Trophoblast cell (in vitro differentiated cells and primary cell): ENCODE data around the gene ADNP2. TPM values are rescaled to one million over a fixed set of nuclear protein-coding genes. Genes with fewer than 3 reads are reported as not detected.
A peak's percentile ranks its signal among the peaks of the same experiment; 100 is the strongest.

Source experiments
- DNase-seq, 2 donors: peaks; one replicate each; pipeline ENCODE4 v3.0.0-alpha.2; 2016
- H2AFZ ChIP-seq: 2 replicates; pipeline ENCODE4 v1.6.1; 2013; ENCODE audit warnings: low read length, moderate library complexity, mild to moderate bottlenecking; ENCODE audit not compliant: insufficient read depth, poor library complexity
- H2AK5ac ChIP-seq: 2 replicates; pipeline ENCODE4 v1.6.1; 2013; ENCODE audit warnings: mild to moderate bottlenecking, low read length
- H2BK120ac ChIP-seq: 2 replicates; pipeline ENCODE4 v1.6.1; 2013; ENCODE audit warnings: low read length, mild to moderate bottlenecking, moderate library complexity; ENCODE audit not compliant: insufficient read depth, poor library complexity
- H2BK12ac ChIP-seq: 2 replicates; pipeline ENCODE4 v1.6.1; 2013; ENCODE audit warnings: mild to moderate bottlenecking, low read length, moderate library complexity
- H2BK5ac ChIP-seq: 2 replicates; pipeline ENCODE4 v1.6.1; 2013; ENCODE audit warnings: low read length, low read depth, moderate library complexity, mild to moderate bottlenecking; ENCODE audit not compliant: poor library complexity
- H3K14ac ChIP-seq: 2 replicates; pipeline ENCODE4 v1.6.1; 2013; ENCODE audit warnings: mild to moderate bottlenecking, low read length
- H3K18ac ChIP-seq: 2 replicates; pipeline ENCODE4 v1.6.1; 2013; ENCODE audit warnings: mild to moderate bottlenecking, low read length
- H3K23ac ChIP-seq: 2 replicates; pipeline ENCODE4 v1.6.1; 2013; ENCODE audit warnings: low read length
- H3K27ac ChIP-seq: 2 replicates; pipeline ENCODE4 v1.5.1; 2013; ENCODE audit warnings: low read depth, mild to moderate bottlenecking, inconsistent platforms, low read length, moderate library complexity
- H3K27me3 ChIP-seq: 2 replicates; pipeline ENCODE4 v1.6.1; 2013; ENCODE audit warnings: inconsistent platforms, mild to moderate bottlenecking, low read length, moderate library complexity; ENCODE audit not compliant: insufficient read depth
- H3K36me3 ChIP-seq, 2 experiments: 1 replicate in 1 of 2; 2 replicates in 1 of 2; pipeline ENCODE4 v1.6.1; 2013; ENCODE audit warnings: low read length in 2 of 2, mild to moderate bottlenecking in 2 of 2, moderate library complexity in 1 of 2; ENCODE audit not compliant: insufficient read depth in 2 of 2, control insufficient read depth in 1 of 2
- H3K4ac ChIP-seq: 2 replicates; pipeline ENCODE4 v1.6.1; 2013; ENCODE audit warnings: low read depth, mild to moderate bottlenecking, low read length, moderate library complexity
- H3K4me1 ChIP-seq, 2 experiments: 1 replicate in 1 of 2; 2 replicates in 1 of 2; pipeline ENCODE4 v1.6.1; 2013; ENCODE audit warnings: low read length in 2 of 2, mild to moderate bottlenecking in 2 of 2, moderate library complexity in 1 of 2; ENCODE audit not compliant: insufficient read depth in 2 of 2, control insufficient read depth in 1 of 2
- H3K4me2 ChIP-seq: 2 replicates; pipeline ENCODE4 v1.6.1; 2013; ENCODE audit warnings: inconsistent platforms, mild to moderate bottlenecking, low read length, moderate library complexity
- H3K4me3 ChIP-seq: 2 replicates; pipeline ENCODE4 v1.5.1; 2013; ENCODE audit warnings: mild to moderate bottlenecking, low read depth, low read length, inconsistent platforms
- H3K79me1 ChIP-seq: one replicate; pipeline ENCODE4 v1.6.1; 2013; ENCODE audit warnings: low read length
- H3K79me2 ChIP-seq: 2 replicates; pipeline ENCODE4 v1.6.1; 2013; ENCODE audit warnings: low read length, mild to moderate bottlenecking; ENCODE audit not compliant: control insufficient read depth, insufficient read depth, poor library complexity
- H3K9ac ChIP-seq: 2 replicates; pipeline ENCODE4 v1.6.1; 2013; ENCODE audit warnings: mild to moderate bottlenecking, low read length
- H3K9me3 ChIP-seq: 2 replicates; pipeline ENCODE4 v1.6.1; 2013; ENCODE audit warnings: low read depth, mild to moderate bottlenecking, control low read depth, inconsistent platforms, low read length; ENCODE audit not compliant: insufficient read depth
- H4K12ac ChIP-seq: 2 replicates; pipeline ENCODE4 v1.6.1; 2013; ENCODE audit warnings: low read depth, mild to moderate bottlenecking, low read length, moderate library complexity
- H4K8ac ChIP-seq: 2 replicates; pipeline ENCODE4 v1.6.1; 2013; ENCODE audit warnings: low read depth, mild to moderate bottlenecking, low read length, moderate library complexity
- H4K91ac ChIP-seq: one replicate; pipeline ENCODE4 v1.6.1; 2013; ENCODE audit warnings: low read depth, mild to moderate bottlenecking, low read length, moderate library complexity
- WGBS: extraction: QIAGEN DNeasy Blood & Tissue Kit; methylation state at CpG from one replicate; pipeline ENCODE4 v1.1.7; 2013; ENCODE audit warnings: missing lambda C conversion rate; ENCODE audit not compliant: insufficient read length, insufficient coverage; ENCODE audit errors: extremely low coverage; 5-methylcytosine and 5-hydroxymethylcytosine counted together
- polyA plus RNA-seq: library from polyadenylated mRNA; stranded (reverse); fragments of 200-250 nt; gene quantifications from 2 replicates; pipeline ENCODE4 v1.2.3, GENCODE V29; 2013

Gene ADNP2
- polyA plus RNA-seq: 13.6 and 13.8 TPM in 2 replicates

GRCh38 chr18:80108739-80109675 is at the start of gene ADNP2:
Gene ADNP2 (plus strand): TSS chr18:80109262. CDS start chr18:80117543, 8,281 bp downstream.
- Histone ChIP-seq H3K9ac (peak within 1 kb of the TSS; percentile 90), H3K4me1 (peaks cover 14 to 22% of the 10 kb centered on the region in 2 experiments), H2BK12ac (peak within 1 kb of the TSS; percentile 38), H3K23ac (no peak within 1 kb of the TSS), H2AFZ (peak within 1 kb of the TSS; percentile 86), H2BK5ac (peak within 1 kb of the TSS; percentile 37), H3K4me2 (peak within 1 kb of the TSS; percentile 76), H4K91ac (peak within 1 kb of the TSS; percentile 97), H3K18ac (peak within 1 kb of the TSS; percentile 96), H3K79me1 (peaks cover 10% of the 10 kb centered on the region), H2AK5ac (no peak within 1 kb of the TSS), H3K27me3 (no peaks in the 10 kb centered on the region), H3K14ac (peak within 1 kb of the TSS; percentile 96), H3K4ac (peak within 1 kb of the TSS; percentile 47), H3K4me3 (peak within 1 kb of the TSS; percentile 85), H3K27ac (no peak within 1 kb of the TSS), H2BK120ac (peak within 1 kb of the TSS; percentile 76), H3K79me2 (peaks cover 11% of the 10 kb centered on the region), H3K36me3 (no peaks in the 10 kb centered on the region), H4K12ac (peak within 1 kb of the TSS; percentile 86), H3K9me3 (peaks cover 2% of the 10 kb centered on the region), H4K8ac (peak within 1 kb of the TSS; percentile 87)
- peak; percentile 89 to 94 for DNase-seq
- no CpG with 5 or more reads among the region's 76 CpGs for WGBS

GRCh38 chr18:80059945-80060344 is 49.1 kb upstream of the ADNP2 start:
- H3K9ac ChIP-seq: no peak overlapping the region
- H2BK5ac ChIP-seq: no peak overlapping the region
- no peaks in the 10 kb centered on the region for H3K4me1 ChIP-seq
- no peaks in the 10 kb centered on the region for H3K36me3 ChIP-seq
- H3K18ac ChIP-seq: no peak overlapping the region
- no peak overlapping the region for H3K4ac ChIP-seq
- H4K12ac ChIP-seq: no peak overlapping the region
- H3K79me2 ChIP-seq: no peaks in the 10 kb centered on the region
- peaks cover 18% of the 10 kb centered on the region for H3K9me3 ChIP-seq
- H2AK5ac ChIP-seq: no peak overlapping the region
- H3K23ac ChIP-seq: no peak overlapping the region
- no peak overlapping the region for H3K14ac ChIP-seq
- H3K79me1 ChIP-seq: no peaks in the 10 kb centered on the region
- H2BK12ac ChIP-seq: no peak overlapping the region
- H2AFZ ChIP-seq: no peak overlapping the region
- H4K8ac ChIP-seq: no peak overlapping the region
- no CpG with 5 or more reads among the region's 6 CpGs for WGBS
- DNase-seq: no peak
- H4K91ac ChIP-seq: no peak overlapping the region
- no peak overlapping the region for H3K4me3 ChIP-seq
- no peak overlapping the region for H3K27ac ChIP-seq
- H2BK120ac ChIP-seq: no peak overlapping the region
- H3K27me3 ChIP-seq: no peaks in the 10 kb centered on the region
- no peak overlapping the region for H3K4me2 ChIP-seq

- H3K79me2 ChIP-seq: no peaks in the 10 kb centered on the region
- H3K14ac ChIP-seq: no peak overlapping the region
- no peak overlapping the region for H2AK5ac ChIP-seq
- H3K18ac ChIP-seq: no peak overlapping the region
- H3K4ac ChIP-seq: no peak overlapping the region
- no peak overlapping the region for H3K27ac ChIP-seq
- H3K23ac ChIP-seq: no peak overlapping the region
- no peaks in the 10 kb centered on the region for H3K4me1 ChIP-seq
- no CpG with 5 or more reads among the region's 9 CpGs for WGBS
- no peak overlapping the region for H4K8ac ChIP-seq
- H2BK12ac ChIP-seq: no peak overlapping the region
- DNase-seq: no peak
- no peaks in the 10 kb centered on the region for H3K36me3 ChIP-seq
- no peak overlapping the region for H4K12ac ChIP-seq
- no peak overlapping the region for H2AFZ ChIP-seq
- no peak overlapping the region for H2BK5ac ChIP-seq
- no peaks in the 10 kb centered on the region for H3K27me3 ChIP-seq
- no peaks in the 10 kb centered on the region for H3K79me1 ChIP-seq
- H3K9ac ChIP-seq: no peak overlapping the region
- no peak overlapping the region for H2BK120ac ChIP-seq
- H3K4me3 ChIP-seq: no peak overlapping the region
- no peak overlapping the region for H3K4me2 ChIP-seq
- H4K91ac ChIP-seq: no peak overlapping the region
- peaks cover 7% of the 10 kb centered on the region for H3K9me3 ChIP-seq
Observed at GRCh38 chr18:80065705-80066104, 43.4 kb upstream of the ADNP2 start.

GRCh38 chr18:80067321-80067720 is 41.7 kb upstream of the ADNP2 start:
- no peaks in the 10 kb centered on the region for H3K27me3 ChIP-seq
- no peak overlapping the region for H3K27ac ChIP-seq
- H3K18ac ChIP-seq: no peak overlapping the region
- no peaks in the 10 kb centered on the region for H3K36me3 ChIP-seq
- no peak overlapping the region for H2AFZ ChIP-seq
- H3K4me3 ChIP-seq: no peak overlapping the region
- no peak overlapping the region for H4K91ac ChIP-seq
- H4K8ac ChIP-seq: no peak overlapping the region
- H3K4me1 ChIP-seq: no peaks in the 10 kb centered on the region
- H3K4ac ChIP-seq: no peak overlapping the region
- no peak overlapping the region for H2AK5ac ChIP-seq
- no peak overlapping the region for H3K14ac ChIP-seq
- no peak overlapping the region for H3K23ac ChIP-seq
- no peak overlapping the region for H2BK120ac ChIP-seq
- H3K79me1 ChIP-seq: no peaks in the 10 kb centered on the region
- no peak overlapping the region for H2BK5ac ChIP-seq
- no CpG with 5 or more reads among the region's 8 CpGs for WGBS
- no peak overlapping the region for H4K12ac ChIP-seq
- H3K9me3 ChIP-seq: peaks cover 7% of the 10 kb centered on the region
- no peak for DNase-seq
- no peak overlapping the region for H3K4me2 ChIP-seq
- no peaks in the 10 kb centered on the region for H3K79me2 ChIP-seq
- H3K9ac ChIP-seq: no peak overlapping the region
- H2BK12ac ChIP-seq: no peak overlapping the region
